Activated naive CD8-positive, alpha-beta T cell treated with anti-CD3 and anti-CD28 coated beads, Interleukin-2, amount 50 U/mL, for 24 hours (primary cell): ENCODE measurements around the gene TMEM221.
A peak's percentile ranks its signal among the peaks of the same experiment; 100 is the strongest.

Source experiments
- ATAC-seq: fragments of 150-1000 bp; cut with Tn5 transposase; one replicate; pipeline ENCODE4 v1.10.0; 2021
- DNase-seq: peaks from one replicate; pipeline ENCODE4 v3.0.0; 2021
- H3K27ac Mint-ChIP-seq: one replicate; pipeline ENCODE4 v1.8.0; 2021; ENCODE audit warnings: mild to moderate bottlenecking, mixed read lengths
- H3K27me3 Mint-ChIP-seq: one replicate; pipeline ENCODE4 v1.8.0; 2021; ENCODE audit warnings: mixed read lengths
- H3K36me3 Mint-ChIP-seq: one replicate; pipeline ENCODE4 v1.8.0; 2021; ENCODE audit warnings: low read depth, mixed read lengths
- H3K4me1 Mint-ChIP-seq: one replicate; pipeline ENCODE4 v1.8.0; 2021; ENCODE audit warnings: mixed read lengths
- H3K4me3 Mint-ChIP-seq: one replicate; pipeline ENCODE4 v1.8.0; 2021; ENCODE audit warnings: mild to moderate bottlenecking, moderate library complexity, mixed read lengths
- H3K9me3 Mint-ChIP-seq: one replicate; pipeline ENCODE4 v1.8.0; 2021; ENCODE audit warnings: mixed read lengths

Gene TMEM221

GRCh38 chr19:17460372-17461230 is 12.1 kb upstream of the TMEM221 start, which contains the start of gene NXNL1:
Gene NXNL1, minus strand, starts transcription at chr19:17460926. Its CDS starts 57 bp downstream, at chr19:17460869.
- Mint-ChIP-seq H3K36me3 (no peaks in the 10 kb centered on the region), H3K4me3 (no peak within 1 kb of the TSS), H3K9me3 (no peaks in the 10 kb centered on the region), H3K27ac (no peak within 1 kb of the TSS), H3K27me3 (peaks cover 33% of the 10 kb centered on the region), H3K4me1 (no peaks in the 10 kb centered on the region)
- DNase-seq (no peak), ATAC-seq (no peak)

DNA sequence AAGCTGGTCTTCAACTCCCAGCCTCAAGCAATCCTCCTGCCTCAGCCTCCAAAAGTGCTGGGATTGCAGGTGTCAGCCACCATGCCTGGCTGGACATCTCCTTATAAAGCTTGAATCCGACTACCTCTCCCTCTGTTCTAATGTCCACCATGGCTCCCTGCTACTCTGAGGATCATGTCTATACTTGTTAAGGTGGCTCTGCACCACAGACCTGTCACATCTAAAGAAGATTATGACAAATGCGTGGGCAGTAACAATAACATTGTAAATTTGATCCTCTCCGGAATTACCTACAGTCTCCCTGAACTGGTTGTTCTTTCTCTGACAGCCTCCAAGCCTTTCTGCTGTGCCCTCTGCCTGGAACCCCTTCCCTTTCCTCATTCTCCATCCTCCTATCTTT is 10.5 kb upstream of the TMEM221 start:
- ATAC-seq: no peak
- DNase-seq: no peak
- H3K4me3 Mint-ChIP-seq: no peak overlapping the region
- peaks cover 43% of the 10 kb centered on the region for H3K27me3 Mint-ChIP-seq
- no peaks in the 10 kb centered on the region for H3K36me3 Mint-ChIP-seq
- no peaks in the 10 kb centered on the region for H3K4me1 Mint-ChIP-seq
- H3K27ac Mint-ChIP-seq: no peak overlapping the region
- no peaks in the 10 kb centered on the region for H3K9me3 Mint-ChIP-seq

GRCh38 chr19:17457616-17458015 is 9.1 kb upstream of the TMEM221 start:
- Mint-ChIP-seq H3K27ac (no peak overlapping the region), H3K27me3 (peaks cover 49% of the 10 kb centered on the region), H3K9me3 (no peaks in the 10 kb centered on the region), H3K36me3 (no peaks in the 10 kb centered on the region), H3K4me1 (peaks cover 4% of the 10 kb centered on the region), H3K4me3 (no peak overlapping the region)
- DNase-seq: no peak
- no peak for ATAC-seq

GRCh38 chr19:17456127-17456526 is 7.7 kb upstream of the TMEM221 start:
- no peak for ATAC-seq
- Mint-ChIP-seq H3K36me3 (no peaks in the 10 kb centered on the region), H3K4me1 (peaks cover 8% of the 10 kb centered on the region), H3K27ac (no peak overlapping the region), H3K9me3 (no peaks in the 10 kb centered on the region), H3K4me3 (no peak overlapping the region), H3K27me3 (peaks cover 49% of the 10 kb centered on the region)
- DNase-seq: no peak

GRCh38 chr19:17455308-17456123 is 7.0 kb upstream of the TMEM221 start:
- Mint-ChIP-seq H3K27me3 (peaks cover 49% of the 10 kb centered on the region), H3K36me3 (no peaks in the 10 kb centered on the region), H3K4me3 (no peak overlapping the region), H3K4me1 (peaks cover 14% of the 10 kb centered on the region), H3K27ac (no peak overlapping the region), H3K9me3 (no peaks in the 10 kb centered on the region)
- no peak for ATAC-seq
- DNase-seq: no peak

DNA sequence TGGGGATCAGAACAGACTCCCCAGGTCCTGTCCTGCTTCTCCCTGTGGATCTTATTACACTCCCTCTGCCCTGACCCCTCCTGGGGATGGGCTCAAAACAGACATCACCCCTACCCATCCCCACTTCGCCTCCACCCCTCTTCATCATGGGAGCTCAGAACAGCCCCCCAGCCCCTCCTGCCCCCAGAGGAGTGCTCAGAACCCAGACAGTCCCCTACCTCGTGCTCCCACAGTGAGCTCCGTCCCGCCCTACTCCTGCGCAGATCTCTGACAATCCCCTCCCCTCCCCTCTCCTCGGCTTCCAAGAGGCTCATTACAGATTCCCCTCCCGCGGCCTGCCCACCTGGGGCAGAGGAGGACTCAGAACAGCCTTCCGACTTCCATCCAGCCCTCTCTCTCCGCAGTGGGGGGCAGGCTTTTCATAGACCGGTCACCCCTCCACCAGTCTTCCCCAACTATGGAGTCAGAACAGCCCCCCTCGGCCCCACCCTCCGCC is 6.2 kb upstream of the TMEM221 start:
- no peak for DNase-seq
- ATAC-seq: no peak
- no peaks in the 10 kb centered on the region for H3K36me3 Mint-ChIP-seq
- no peak overlapping the region for H3K4me3 Mint-ChIP-seq
- H3K27me3 Mint-ChIP-seq: peaks cover 46% of the 10 kb centered on the region
- H3K4me1 Mint-ChIP-seq: peaks cover 22% of the 10 kb centered on the region
- no peaks in the 10 kb centered on the region for H3K9me3 Mint-ChIP-seq
- no peak overlapping the region for H3K27ac Mint-ChIP-seq

DNA sequence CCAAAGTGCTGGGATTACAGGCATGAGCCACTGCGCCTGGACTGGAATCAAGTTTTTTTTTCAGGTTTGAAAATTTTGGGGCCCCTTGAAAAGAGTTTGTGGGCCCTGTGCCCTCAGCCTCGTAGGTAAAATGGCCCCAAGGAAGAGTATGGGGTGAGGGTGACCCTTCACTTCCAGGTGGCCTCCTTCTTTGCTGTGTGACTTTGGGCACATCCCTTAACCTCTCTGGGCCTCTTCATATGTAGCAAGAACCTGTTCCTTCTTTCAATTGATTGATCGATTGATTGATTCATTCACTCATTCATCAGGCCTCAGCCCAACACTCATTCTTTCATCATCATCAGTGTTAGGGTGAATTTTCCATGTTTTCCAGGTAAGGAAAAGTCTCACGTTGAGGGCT is 3.4 kb upstream of the TMEM221 start:
- H3K9me3 Mint-ChIP-seq: no peaks in the 10 kb centered on the region
- H3K4me1 Mint-ChIP-seq: peaks cover 24% of the 10 kb centered on the region
- H3K27ac Mint-ChIP-seq: no peak overlapping the region
- no peaks in the 10 kb centered on the region for H3K36me3 Mint-ChIP-seq
- no peak for ATAC-seq
- H3K4me3 Mint-ChIP-seq: no peak overlapping the region
- peaks cover 39% of the 10 kb centered on the region for H3K27me3 Mint-ChIP-seq
- DNase-seq: no peak

GRCh38 chr19:17450264-17451075 is 2.0 kb upstream of the TMEM221 start:
- Mint-ChIP-seq H3K4me1 (peaks cover 24% of the 10 kb centered on the region), H3K4me3 (no peak overlapping the region), H3K27ac (peak overlapping the region; percentile 49), H3K36me3 (no peaks in the 10 kb centered on the region), H3K27me3 (peaks cover 30% of the 10 kb centered on the region), H3K9me3 (no peaks in the 10 kb centered on the region)
- ATAC-seq: peak; percentile 87
- peak; percentile 30 for DNase-seq

DNA sequence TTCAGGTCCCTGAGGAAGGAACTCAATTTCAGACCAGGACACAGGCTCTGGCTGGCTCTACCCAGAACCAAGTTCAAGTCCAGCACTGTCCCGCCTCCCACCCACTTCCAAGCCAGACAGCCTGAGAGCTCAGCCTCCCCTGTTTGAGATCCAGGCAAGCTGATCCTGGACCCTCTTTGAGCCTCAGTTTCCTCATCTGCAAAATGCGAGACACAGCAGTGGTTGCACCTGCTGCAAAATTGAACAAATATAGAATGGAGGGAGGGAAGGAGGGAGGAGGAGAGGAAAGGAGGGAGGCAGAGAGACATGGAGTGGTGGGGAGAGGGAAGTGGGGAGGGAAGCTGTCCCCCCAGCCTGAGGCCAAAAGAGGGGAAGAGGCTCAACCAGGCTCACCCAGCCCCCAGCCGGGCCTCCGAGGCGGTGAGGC is 751 bp downstream of the TMEM221 start:
- ATAC-seq (no peak), DNase-seq (no peak)
- no peak overlapping the region for H3K27ac Mint-ChIP-seq
- H3K36me3 Mint-ChIP-seq: no peaks in the 10 kb centered on the region
- peaks cover 14% of the 10 kb centered on the region for H3K27me3 Mint-ChIP-seq
- peaks cover 20% of the 10 kb centered on the region for H3K4me1 Mint-ChIP-seq
- no peaks in the 10 kb centered on the region for H3K9me3 Mint-ChIP-seq
- H3K4me3 Mint-ChIP-seq: peak overlapping the region; percentile 24

- H3K4me1 Mint-ChIP-seq: peaks cover 12% of the 10 kb centered on the region
These were observed 2.8 kb downstream of the TMEM221 start for GRCh38 chr19:17445526-17446165.

DNA sequence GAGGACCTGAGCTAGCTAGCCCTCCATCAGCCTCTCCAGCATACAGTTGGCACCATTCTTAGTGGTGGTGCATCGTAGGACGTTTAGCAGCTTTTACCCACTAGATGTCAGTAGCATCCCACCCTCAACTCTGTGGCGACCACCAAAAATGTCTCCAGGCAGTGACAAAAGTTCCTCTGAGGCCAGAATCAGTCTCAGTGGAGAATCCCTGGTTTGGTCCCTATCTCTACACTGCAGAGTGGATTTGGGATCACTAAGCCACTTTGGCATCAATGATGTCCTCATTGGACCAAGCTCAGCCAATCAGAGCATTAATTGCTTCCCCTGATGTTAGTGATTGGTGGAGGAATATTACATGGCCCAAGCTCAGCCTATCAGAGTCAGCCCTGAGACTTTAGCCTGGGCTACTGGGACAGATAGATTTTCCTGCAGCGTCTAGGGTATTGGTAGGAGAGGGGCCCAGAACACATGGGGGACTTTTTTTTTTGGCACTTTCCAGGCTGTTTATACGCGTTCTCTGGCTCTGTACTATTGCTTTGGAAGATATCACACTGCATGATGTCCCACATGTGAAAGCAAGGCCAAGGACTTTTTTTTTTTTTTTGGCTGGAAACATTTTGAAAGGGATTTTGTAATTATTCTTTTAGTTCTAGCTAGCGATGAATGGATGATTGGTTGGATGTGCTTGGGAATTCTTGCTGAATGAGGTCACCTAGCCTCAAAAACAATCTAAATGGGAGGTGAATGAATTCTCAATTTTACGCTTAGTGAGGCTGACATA is 7.0 kb downstream of the TMEM221 start:
- H3K9me3 Mint-ChIP-seq: no peaks in the 10 kb centered on the region
- H3K4me3 Mint-ChIP-seq: no peak overlapping the region
- no peaks in the 10 kb centered on the region for H3K27me3 Mint-ChIP-seq
- no peaks in the 10 kb centered on the region for H3K36me3 Mint-ChIP-seq
- DNase-seq: peak; percentile 30
- H3K4me1 Mint-ChIP-seq: no peaks in the 10 kb centered on the region
- ATAC-seq: peak; percentile 88
- H3K27ac Mint-ChIP-seq: no peak overlapping the region

More at GRCh38 chr19:17445526-17446165, 2.8 kb downstream of the TMEM221 start:
- Mint-ChIP-seq H3K27me3 (peaks cover 14% of the 10 kb centered on the region), H3K36me3 (no peaks in the 10 kb centered on the region), H3K9me3 (no peaks in the 10 kb centered on the region), H3K27ac (no peak overlapping the region), H3K4me3 (no peak overlapping the region)
- no peak for ATAC-seq
- no peak for DNase-seq

GRCh38 chr19:17436874-17437267 is 11.6 kb downstream of the TMEM221 start:
- no peaks in the 10 kb centered on the region for H3K9me3 Mint-ChIP-seq
- ATAC-seq: no peak
- no peaks in the 10 kb centered on the region for H3K4me1 Mint-ChIP-seq
- H3K27ac Mint-ChIP-seq: no peak overlapping the region
- no peak overlapping the region for H3K4me3 Mint-ChIP-seq
- no peak for DNase-seq
- H3K36me3 Mint-ChIP-seq: no peaks in the 10 kb centered on the region
- H3K27me3 Mint-ChIP-seq: no peaks in the 10 kb centered on the region

DNA sequence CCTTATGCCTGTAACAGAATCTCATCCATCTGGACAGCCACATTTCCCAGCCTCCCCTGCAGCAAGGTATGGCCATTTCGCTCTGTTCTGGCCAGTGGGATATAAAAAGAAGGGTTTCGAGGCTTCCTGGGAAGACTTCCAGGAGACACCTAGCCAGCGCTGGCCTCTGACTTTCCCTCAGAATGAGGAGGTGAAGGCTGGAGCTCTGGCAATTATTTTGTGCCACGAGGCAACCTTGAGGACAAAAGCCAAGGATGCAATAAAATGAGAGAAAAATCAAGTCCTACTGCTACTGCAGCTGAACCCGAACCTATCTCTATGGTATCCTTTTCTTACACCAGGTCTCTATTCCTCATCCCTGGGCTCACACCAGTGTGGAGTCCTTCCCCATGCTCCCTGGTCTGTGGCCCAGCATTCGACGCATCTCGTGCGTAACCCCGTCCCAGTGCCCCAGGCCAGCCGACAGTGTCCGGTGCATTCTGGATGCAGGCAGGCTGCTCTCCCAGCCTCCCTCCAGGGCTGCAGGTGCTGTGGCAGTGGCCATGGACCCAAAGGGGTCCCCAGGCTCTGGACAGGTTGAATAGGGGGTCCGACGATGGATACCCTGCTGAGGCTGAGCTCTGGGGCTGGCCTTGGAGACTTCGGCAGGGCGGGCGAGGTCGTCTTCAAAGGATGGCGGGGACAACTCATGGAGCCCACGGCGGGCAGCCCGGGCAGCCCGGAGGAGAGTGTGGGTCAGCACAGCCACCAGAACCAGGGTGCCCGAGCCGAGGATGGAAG is 12.2 kb downstream of the TMEM221 start:
- no peaks in the 10 kb centered on the region for H3K36me3 Mint-ChIP-seq
- ATAC-seq (no peak), DNase-seq (no peak)
- H3K4me1 Mint-ChIP-seq: no peaks in the 10 kb centered on the region
- H3K27ac Mint-ChIP-seq: no peak overlapping the region
- H3K9me3 Mint-ChIP-seq: no peaks in the 10 kb centered on the region
- H3K4me3 Mint-ChIP-seq: no peak overlapping the region
- H3K27me3 Mint-ChIP-seq: no peaks in the 10 kb centered on the region
